ENCODE results near the gene COP1. TPM values are rescaled to one million over a fixed set of nuclear protein-coding genes. Genes with fewer than 3 reads are reported as not detected.

Gene COP1
- total and polyA plus RNA-seq, 10 of the 15 experiments (the other 5 are each of a cell fraction or from before 2014, with no cell fraction given): 17.7 to 49.9 (median 38.7) TPM

DNA sequence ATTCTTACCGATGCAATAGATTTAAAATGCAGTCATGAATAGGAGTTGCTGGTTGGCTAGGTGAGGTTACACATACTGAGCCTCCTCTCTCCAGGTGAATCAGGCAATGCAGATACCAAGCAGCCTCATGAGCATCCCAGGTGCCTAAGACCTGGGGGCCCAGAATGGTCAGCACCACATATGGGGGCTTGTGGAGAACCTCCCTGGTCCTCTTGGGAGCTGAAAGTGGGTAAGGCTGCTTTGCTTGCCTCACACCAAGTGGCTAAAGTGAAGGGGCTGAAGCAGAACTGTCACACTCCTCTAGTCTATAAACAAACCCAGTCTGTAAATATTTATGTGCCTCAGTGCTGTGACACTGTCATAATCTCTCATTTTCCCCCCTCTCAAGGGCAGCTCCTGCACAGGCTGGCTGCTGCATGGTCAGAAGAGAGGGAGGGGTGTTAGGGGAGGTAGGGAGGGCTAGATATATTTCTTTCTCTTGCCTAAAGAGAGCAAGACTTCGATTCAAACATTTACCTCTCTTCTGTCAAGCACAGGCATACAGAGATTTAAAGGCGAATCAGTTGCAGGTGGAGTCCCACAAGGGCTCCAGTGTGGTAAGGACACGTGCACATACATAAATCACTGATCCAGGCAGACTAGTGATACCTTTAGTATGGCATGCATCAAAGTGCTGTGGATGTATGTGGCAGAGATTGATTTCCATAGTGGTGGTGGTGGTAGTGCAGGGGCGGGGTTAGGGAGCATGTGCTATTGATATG, 305.8 kb downstream of the COP1 start:
- ChIA-PET SMC1A (ENCODE audit: uncharacterized antibody, unreplicated experiment) (no interaction called here), CTCF (interaction anchor here (1.0 to 1.1 kb wide), 2 partner anchors 12 to 15 kb away, joined by 4 read pairs; no protein-coding TSS in a partner anchor), POLR2A (no interaction called here), RAD21 (ENCODE audit: unreplicated experiment) (no interaction called here)
- no peak for ATAC-seq
- no peak overlapping the region for H3K9ac ChIP-seq (ENCODE audit: control insufficient read depth, insufficient read depth, low read length)
- H3K27me3 ChIP-seq (replicated peaks in 1 of 2; ENCODE audit: control insufficient read depth in 2 of 2, insufficient read depth in 2 of 2, low read length in 1 of 2): no peaks in the 10 kb centered on the region
- H3K4me2 ChIP-seq (ENCODE audit: control insufficient read depth, insufficient read depth): no peak overlapping the region
- 58% methylated on average over 5 of the region's 5 CpGs for WGBS (ENCODE audit: insufficient coverage, insufficient replicate concordance, low lambda C conversion rate, missing lambda C conversion rate)
- H3K79me2 ChIP-seq (ENCODE audit: control insufficient read depth, insufficient read depth, low read length): no peaks in the 10 kb centered on the region
- no peak for FAIRE-seq
- H3K27ac ChIP-seq (ENCODE audit: control insufficient read depth, insufficient read depth): no peak overlapping the region
- H3K4me1 ChIP-seq (ENCODE audit: control insufficient read depth, insufficient read depth, low read length): no peaks in the 10 kb centered on the region
- H4K20me1 ChIP-seq (ENCODE audit: control insufficient read depth, insufficient read depth): no peaks in the 10 kb centered on the region
- BruUV-seq (replicated peaks): no TSS peak
- no peak overlapping the region for H3K4me3 ChIP-seq
- in situ Hi-C loops (cut with MboI): no loop called here
- H3K36me3 ChIP-seq (ENCODE audit: control insufficient read depth in 2 of 2, insufficient read depth in 2 of 2, low read length in 1 of 2): no peaks in the 10 kb centered on the region
- no peak overlapping the region for H2AFZ ChIP-seq (ENCODE audit: control insufficient read depth, low read depth, low read length)
- no peaks in the 10 kb centered on the region for H3K9me3 ChIP-seq (replicated peaks; ENCODE audit: control insufficient read depth, insufficient read depth, low read length)
- no peak for DNase-seq (ENCODE audit: low read depth, low spot score)
- intact Hi-C loops (cut with micrococcal nuclease; ENCODE audit: unreplicated experiment): no loop called here
- no peak for TF ChIP-seq PAX8 (IDR thresholded peaks at IDR 0.05)
- no peak for TF ChIP-seq MYC (IDR thresholded peaks at IDR 0.05; ENCODE audit: insufficient read depth, insufficient read length, insufficient replicate concordance, low read length, severe bottlenecking)
- TF ChIP-seq CHD2 (IDR thresholded peaks at IDR 0.05; ENCODE audit: borderline replicate concordance, low read depth, low read length): no peak

DNA sequence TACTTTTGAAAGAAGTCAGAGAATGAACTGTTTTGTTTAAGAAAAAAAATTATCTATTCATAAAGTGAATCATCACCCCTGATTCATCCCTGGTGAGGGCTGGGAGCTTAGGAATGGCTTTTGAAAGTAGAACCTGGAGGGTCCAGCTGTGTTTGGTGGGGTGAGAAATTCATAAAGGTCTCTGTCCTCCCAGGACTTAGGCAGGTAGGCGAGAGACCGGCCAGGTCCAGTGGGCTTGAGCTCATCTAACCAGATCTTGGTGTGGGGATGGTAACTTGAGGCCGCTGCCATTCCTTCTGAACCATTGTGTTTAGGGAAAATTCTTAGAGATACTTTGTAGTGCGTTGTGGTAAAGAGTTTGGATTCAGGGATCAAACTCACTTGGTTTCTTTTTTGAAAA, 306.9 kb downstream of the COP1 start:
- ChIA-PET CTCF (interaction anchor here (1.0 to 1.1 kb wide), 2 partner anchors 13 to 14 kb away, joined by 4 read pairs; no protein-coding TSS in a partner anchor), POLR2A (no interaction called here), SMC1A (ENCODE audit: uncharacterized antibody, unreplicated experiment) (no interaction called here), RAD21 (ENCODE audit: unreplicated experiment) (no interaction called here)
- no peak for ATAC-seq
- Histone ChIP-seq H3K4me2 (ENCODE audit: control insufficient read depth, insufficient read depth) (no peak overlapping the region), H3K27ac (ENCODE audit: control insufficient read depth, insufficient read depth) (no peak overlapping the region), H3K9me3 (replicated peaks; ENCODE audit: control insufficient read depth, insufficient read depth, low read length) (no peaks in the 10 kb centered on the region), H3K4me3 (no peak overlapping the region), H3K4me1 (ENCODE audit: control insufficient read depth, insufficient read depth, low read length) (no peaks in the 10 kb centered on the region), H3K36me3 (ENCODE audit: control insufficient read depth in 2 of 2, insufficient read depth in 2 of 2, low read length in 1 of 2) (no peaks in the 10 kb centered on the region; a peak in 1 of 4 replicates), H3K9ac (ENCODE audit: control insufficient read depth, insufficient read depth, low read length) (no peak overlapping the region), H3K79me2 (ENCODE audit: control insufficient read depth, insufficient read depth, low read length) (no peaks in the 10 kb centered on the region), H4K20me1 (ENCODE audit: control insufficient read depth, insufficient read depth) (no peaks in the 10 kb centered on the region), H3K27me3 (replicated peaks in 1 of 2; ENCODE audit: control insufficient read depth in 2 of 2, insufficient read depth in 2 of 2, low read length in 1 of 2) (no peaks in the 10 kb centered on the region), H2AFZ (ENCODE audit: control insufficient read depth, low read depth, low read length) (no peak overlapping the region)
- no peak for DNase-seq (ENCODE audit: low read depth, low spot score)
- no TSS peak for BruUV-seq (replicated peaks)
- FAIRE-seq: no peak
- in situ Hi-C loops (cut with MboI): no loop called here
- intact Hi-C loops (cut with micrococcal nuclease; ENCODE audit: unreplicated experiment): no loop called here
- 98% methylated on average over 4 of the region's 4 CpGs for WGBS (ENCODE audit: insufficient coverage, insufficient replicate concordance, low lambda C conversion rate, missing lambda C conversion rate)
- TF ChIP-seq NFXL1 (IDR thresholded peaks at IDR 0.05; ENCODE audit: borderline replicate concordance) (no peak), CBX5 (IDR thresholded peaks at IDR 0.05; ENCODE audit: low read depth) (no peak), FOXM1 (IDR thresholded peaks at IDR 0.05; ENCODE audit: low read depth, low read length) (no peak), MTA2 (IDR thresholded peaks at IDR 0.05; ENCODE audit: low read depth) (no peak), SRF (IDR thresholded peaks at IDR 0.05; ENCODE audit: low read depth in 2 of 2, low read length in 2 of 2) (no peak), RAD21 (IDR thresholded peaks at IDR 0.05; ENCODE audit: insufficient read depth, low read depth, low read length) (no peak), ZNF687 (IDR thresholded peaks at IDR 0.05) (no peak), ZZZ3 (IDR thresholded peaks at IDR 0.05; ENCODE audit: control insufficient read depth, insufficient read length, low read depth) (no peak)
